ENCODE data around the gene CDH22. TPM values are rescaled to one million over a fixed set of nuclear protein-coding genes. Genes with fewer than 3 reads are reported as not detected.
A peak's percentile ranks its signal among the peaks of the same experiment; 100 is the strongest.

Gene CDH22
- total RNA-seq, 1 donor from 2014 or later, result 0.13 TPM

DNA sequence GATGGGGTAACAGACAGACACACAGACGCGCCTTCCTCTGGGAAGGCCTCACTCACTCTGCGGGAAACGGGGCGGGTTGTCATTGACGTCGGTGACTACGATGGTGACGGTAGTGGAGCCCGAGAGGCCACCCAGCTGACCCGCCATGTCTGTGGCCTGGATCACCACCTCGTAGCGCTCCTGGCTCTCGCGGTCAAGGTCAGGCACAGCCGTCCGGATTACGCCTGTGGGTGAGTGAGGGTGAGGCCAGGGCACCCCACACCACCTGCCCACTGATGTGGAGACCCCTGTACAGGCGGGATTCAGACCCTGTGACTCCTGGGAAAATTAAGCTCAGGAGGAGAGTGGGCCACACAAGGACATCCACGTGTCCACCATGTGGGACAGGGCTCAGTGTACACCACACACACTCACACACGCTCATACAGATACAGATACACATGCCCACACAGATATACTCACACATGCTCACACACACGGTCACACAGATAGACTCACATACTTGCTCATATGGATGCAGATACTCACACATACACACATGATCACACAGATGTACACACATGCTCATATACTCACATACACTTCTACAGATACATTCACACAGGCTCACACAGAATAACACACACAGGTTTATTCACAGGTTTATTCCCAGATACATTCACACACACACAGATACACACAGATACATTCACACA is 91.4 kb downstream of the CDH22 start:
- H2AFZ ChIP-seq (replicated peaks), result no peak overlapping the region
- H3K36me3 Mint-ChIP-seq, result no peaks in the 10 kb centered on the region
- H3K4me3 ChIP-seq, result no peak overlapping the region
- peak overlapping the region; percentile 59 for H3K4me2 ChIP-seq
- H3K9ac ChIP-seq, result no peak overlapping the region
- DNase-seq (ENCODE audit: low spot score), result no peak
- no peaks in the 10 kb centered on the region for H3K9me3 ChIP-seq (ENCODE audit: low read depth)
- no peak for TF ChIP-seq EZH2 (IDR thresholded peaks at IDR 0.05)
- TF ChIP-seq, protein P1, sequence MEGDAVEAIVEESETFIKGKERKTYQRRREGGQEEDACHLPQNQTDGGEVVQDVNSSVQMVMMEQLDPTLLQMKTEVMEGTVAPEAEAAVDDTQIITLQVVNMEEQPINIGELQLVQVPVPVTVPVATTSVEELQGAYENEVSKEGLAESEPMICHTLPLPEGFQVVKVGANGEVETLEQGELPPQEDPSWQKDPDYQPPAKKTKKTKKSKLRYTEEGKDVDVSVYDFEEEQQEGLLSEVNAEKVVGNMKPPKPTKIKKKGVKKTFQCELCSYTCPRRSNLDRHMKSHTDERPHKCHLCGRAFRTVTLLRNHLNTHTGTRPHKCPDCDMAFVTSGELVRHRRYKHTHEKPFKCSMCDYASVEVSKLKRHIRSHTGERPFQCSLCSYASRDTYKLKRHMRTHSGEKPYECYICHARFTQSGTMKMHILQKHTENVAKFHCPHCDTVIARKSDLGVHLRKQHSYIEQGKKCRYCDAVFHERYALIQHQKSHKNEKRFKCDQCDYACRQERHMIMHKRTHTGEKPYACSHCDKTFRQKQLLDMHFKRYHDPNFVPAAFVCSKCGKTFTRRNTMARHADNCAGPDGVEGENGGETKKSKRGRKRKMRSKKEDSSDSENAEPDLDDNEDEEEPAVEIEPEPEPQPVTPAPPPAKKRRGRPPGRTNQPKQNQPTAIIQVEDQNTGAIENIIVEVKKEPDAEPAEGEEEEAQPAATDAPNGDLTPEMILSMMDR (IDR thresholded peaks at IDR 0.05), result no peak
- TF ChIP-seq EZH2phosphoT487 (IDR thresholded peaks at IDR 0.05), result no peak
- peaks cover 51% of the 10 kb centered on the region for H3F3A ChIP-seq (ENCODE audit: low read depth)
- no peak overlapping the region for H3K4me3 Mint-ChIP-seq
- H3K27ac Mint-ChIP-seq, result no peak overlapping the region
- no peaks in the 10 kb centered on the region for H3K27me3 ChIP-seq
- peaks cover 61% of the 10 kb centered on the region for H3K4me1 Mint-ChIP-seq
- H3K27me3 Mint-ChIP-seq (ENCODE audit: insufficient read depth, low read depth), result peaks cover 11% of the 10 kb centered on the region
- peak overlapping the region; percentile 73 for H3K27ac ChIP-seq
- H4K20me1 ChIP-seq (ENCODE audit: low read depth), result no peaks in the 10 kb centered on the region
- no peaks in the 10 kb centered on the region for H3K36me3 ChIP-seq
- H3K9me3 Mint-ChIP-seq, result no peaks in the 10 kb centered on the region
- H3K79me2 ChIP-seq (ENCODE audit: low read depth), result no peaks in the 10 kb centered on the region
- peaks cover 48% of the 10 kb centered on the region for H3K4me1 ChIP-seq

DNA sequence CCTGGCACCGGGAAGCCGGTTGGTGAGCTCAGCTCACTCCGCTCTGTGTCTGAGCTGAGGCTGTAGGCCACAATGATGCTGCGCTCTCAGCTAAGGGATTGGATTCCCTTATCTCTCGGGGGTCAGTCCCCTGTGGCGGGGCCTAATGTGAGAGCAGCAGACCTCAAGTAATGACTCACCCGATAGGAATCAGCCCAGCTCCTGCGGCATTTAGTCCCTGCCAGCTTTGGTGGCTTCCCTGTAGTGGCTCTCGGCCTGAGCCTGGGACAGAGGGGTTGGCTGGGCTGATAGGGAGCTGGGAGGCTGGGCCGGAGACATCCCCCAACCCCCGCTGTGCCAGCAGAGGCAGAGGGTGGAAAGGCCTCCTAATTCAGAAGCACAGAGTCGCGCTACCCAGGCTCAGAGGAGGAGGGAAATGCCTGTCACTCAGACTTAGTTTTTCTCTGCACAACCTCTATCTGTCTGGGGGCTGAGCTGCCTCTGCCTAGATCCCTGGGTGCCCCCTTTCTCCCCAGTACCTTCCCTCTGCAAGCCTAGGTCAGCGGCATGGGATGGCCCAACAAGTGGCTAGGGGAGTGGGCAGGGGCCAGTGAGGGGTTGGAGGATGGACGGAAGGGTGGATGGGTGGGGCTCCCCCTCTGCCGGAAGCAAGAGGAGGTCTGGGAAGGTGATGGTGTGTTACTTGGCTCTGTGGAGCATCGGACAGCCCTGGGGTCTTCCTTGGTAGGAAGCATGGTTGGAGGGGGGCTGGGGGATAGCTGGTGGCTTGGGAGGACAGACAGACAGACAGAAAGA is 92.2 kb downstream of the CDH22 start:
- Mint-ChIP-seq H3K4me3 (no peak overlapping the region), H3K27me3 (ENCODE audit: insufficient read depth, low read depth) (peaks cover 11% of the 10 kb centered on the region), H3K4me1 (peaks cover 58% of the 10 kb centered on the region), H3K27ac (peak overlapping the region; percentile 65), H3K36me3 (no peaks in the 10 kb centered on the region), H3K9me3 (no peaks in the 10 kb centered on the region)
- Histone ChIP-seq H3K27ac (peak overlapping the region; percentile 73), H3K9ac (no peak overlapping the region), H3K79me2 (ENCODE audit: low read depth) (no peaks in the 10 kb centered on the region), H3F3A (ENCODE audit: low read depth) (peaks cover 44% of the 10 kb centered on the region), H3K4me2 (peak overlapping the region; percentile 59), H2AFZ (replicated peaks) (peak overlapping the region; percentile 48), H4K20me1 (ENCODE audit: low read depth) (no peaks in the 10 kb centered on the region), H3K9me3 (ENCODE audit: low read depth) (no peaks in the 10 kb centered on the region), H3K4me1 (peaks cover 45% of the 10 kb centered on the region), H3K27me3 (no peaks in the 10 kb centered on the region), H3K36me3 (no peaks in the 10 kb centered on the region), H3K4me3 (peak overlapping the region; percentile 11)
- no peak for TF ChIP-seq EZH2 (IDR thresholded peaks at IDR 0.05)
- no peak for TF ChIP-seq EZH2phosphoT487 (IDR thresholded peaks at IDR 0.05)
- TF ChIP-seq, protein P1 (IDR thresholded peaks at IDR 0.05), result no peak
- DNase-seq (ENCODE audit: low spot score), result peak; percentile 87

DNA sequence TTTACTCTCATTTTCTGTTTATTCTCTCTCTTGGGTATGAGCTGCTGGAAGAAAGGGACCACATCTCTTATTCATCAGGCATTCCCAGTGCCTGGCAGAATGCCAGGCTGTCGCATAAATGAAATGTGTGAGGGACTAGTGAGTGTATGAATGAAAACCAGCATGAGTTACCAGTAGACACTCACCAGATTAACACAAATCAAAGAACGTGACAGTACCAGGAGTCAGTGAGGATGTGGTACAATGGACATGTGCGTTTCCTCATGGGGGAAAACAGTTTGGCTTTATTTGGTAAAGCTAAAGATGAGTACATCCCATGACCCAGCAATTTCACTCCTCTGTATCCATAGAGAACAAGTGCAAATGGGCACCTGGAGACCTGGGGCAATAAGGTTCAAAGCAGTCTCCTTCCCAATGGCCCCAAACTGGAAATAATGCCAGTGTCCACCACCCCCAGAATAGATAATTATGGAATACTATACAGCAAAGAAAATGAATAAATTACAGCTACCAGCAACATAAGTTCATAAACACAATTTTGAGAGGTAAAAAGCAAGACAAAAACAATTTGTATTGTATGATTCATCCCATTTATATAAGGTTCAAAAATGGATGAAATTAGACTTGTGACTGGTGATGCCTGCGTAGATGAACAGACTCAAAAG is 93.3 kb downstream of the CDH22 start:
- peaks cover 47% of the 10 kb centered on the region for H3K4me1 Mint-ChIP-seq
- Histone ChIP-seq H3K4me3 (no peak overlapping the region), H3K9me3 (ENCODE audit: low read depth) (no peaks in the 10 kb centered on the region), H4K20me1 (ENCODE audit: low read depth) (no peaks in the 10 kb centered on the region), H3K79me2 (ENCODE audit: low read depth) (no peaks in the 10 kb centered on the region), H3K27me3 (no peaks in the 10 kb centered on the region), H3K4me1 (peaks cover 41% of the 10 kb centered on the region), H2AFZ (replicated peaks) (no peak overlapping the region), H3K4me2 (no peak overlapping the region), H3K27ac (no peak overlapping the region), H3K36me3 (no peaks in the 10 kb centered on the region), H3K9ac (no peak overlapping the region), H3F3A (ENCODE audit: low read depth) (peaks cover 37% of the 10 kb centered on the region)
- TF ChIP-seq, protein P1 (IDR thresholded peaks at IDR 0.05), result no peak
- TF ChIP-seq EZH2phosphoT487 (IDR thresholded peaks at IDR 0.05), result no peak
- no peak for TF ChIP-seq EZH2 (IDR thresholded peaks at IDR 0.05)
- peak overlapping the region; percentile 39 for H3K27ac Mint-ChIP-seq
- H3K9me3 Mint-ChIP-seq, result no peaks in the 10 kb centered on the region
- H3K27me3 Mint-ChIP-seq (ENCODE audit: insufficient read depth, low read depth), result peaks cover 9% of the 10 kb centered on the region
- H3K4me3 Mint-ChIP-seq, result peak overlapping the region; percentile 23
- DNase-seq (ENCODE audit: low spot score), result no peak
- H3K36me3 Mint-ChIP-seq, result no peaks in the 10 kb centered on the region
